Panc1 (cell line): ENCODE data around the gene STIP1. TPM values are rescaled to one million over a fixed set of nuclear protein-coding genes. Genes with fewer than 3 reads are reported as not detected.
"Not testable (repeated sequence)": the region's sequence is repeated elsewhere in the genome, so short reads cannot be mapped to it uniquely, and the experiment has no call there.

Experiments
- ATAC-seq: fragments of 200-7000 bp; cut with Tn5 transposase; 2 replicates; pipeline ENCODE4 v1.9.1; 2020; ENCODE audit warnings: mild to moderate bottlenecking, moderate library complexity
- BruUV-seq: library from RNA; stranded (reverse); fragments of 400-500 nt; replicated peaks from 2 replicates; lab custom pipeline; 2021; lab: Mats Ljungman, UMichigan
- CTCF ChIA-PET: fragments of 300-600 bp; sonication (Branson Sonifier 250); formaldehyde crosslinking; loops from one replicate; lab custom pipeline; 2022; ENCODE audit warnings: antibody characterized with exemption; lab: Charles Lee
- POLR2A ChIA-PET: fragments of 300-600 bp; sonication (Branson Sonifier 250); formaldehyde crosslinking; loops from one replicate; lab custom pipeline; 2022; ENCODE audit warnings: antibody characterized with exemption; lab: Charles Lee
- DNase-seq: peaks from one replicate; pipeline ENCODE4 v3.0.0-alpha.2; 2010; ENCODE audit warnings: low read depth, low spot score
- H3K27ac ChIP-seq: 2 replicates; pipeline ENCODE4 v1.5.1; 2011; ENCODE audit warnings: mild to moderate bottlenecking, low read length, inconsistent platforms
- H3K27me3 ChIP-seq: fragments of 200-500 bp; sonication (Bioruptor generic); 2 replicates; pipeline ENCODE4 v1.6.0; 2014; ENCODE audit warnings: low read length, inconsistent platforms; ENCODE audit not compliant: control insufficient read depth, insufficient read depth
- H3K36me3 ChIP-seq: fragments of 200-500 bp; sonication (Bioruptor generic); 2 replicates; pipeline ENCODE4 v1.5.1; 2014; ENCODE audit warnings: inconsistent platforms, mild to moderate bottlenecking, low read length, moderate library complexity; ENCODE audit not compliant: control insufficient read depth, insufficient read depth
- H3K4me1 ChIP-seq: 2 replicates; pipeline ENCODE4 v1.5.1; 2011; ENCODE audit warnings: inconsistent platforms, mild to moderate bottlenecking, low read length, moderate library complexity; ENCODE audit not compliant: control insufficient read depth, insufficient read depth
- H3K4me3 ChIP-seq, 2 experiments: 2 replicates each; pipeline ENCODE4 v1.5.1; 2011 to 2012; ENCODE audit warnings: low read depth in 2 of 2, low read length in 2 of 2, mild to moderate bottlenecking in 2 of 2, inconsistent platforms in 1 of 2, moderate library complexity in 1 of 2
- H3K9me3 ChIP-seq: fragments of 200-500 bp; sonication (Bioruptor generic); 2 replicates; pipeline ENCODE4 v1.5.1; 2014; ENCODE audit warnings: low read depth, mild to moderate bottlenecking, inconsistent platforms, low read length, moderate library complexity; ENCODE audit not compliant: control insufficient read depth, insufficient read depth
- CTCF ChIP-seq: fragments of 450-650 bp; IDR thresholded peaks from 2 replicates; pipeline ENCODE4 v1.5.1; 2017; ENCODE audit warnings: mild to moderate bottlenecking
- POLR2AphosphoS5 ChIP-seq: IDR thresholded peaks from 2 replicates; pipeline ENCODE4 v1.6.1; 2012; ENCODE audit warnings: mild to moderate bottlenecking, low read depth, low read length, moderate library complexity
- SIN3A ChIP-seq: IDR thresholded peaks from 2 replicates; pipeline ENCODE4 v1.6.1; 2012; ENCODE audit warnings: low read depth, mild to moderate bottlenecking, low read length, moderate library complexity, borderline replicate concordance; ENCODE audit not compliant: insufficient read depth
- TCF7L2 ChIP-seq: IDR thresholded peaks from 2 replicates; pipeline ENCODE4 v1.6.1; 2011; ENCODE audit warnings: mild to moderate bottlenecking, low read depth, low read length, inconsistent platforms
- in situ Hi-C: cut with HindIII; loops from 2 replicates; pipeline ENCODE4 v1.10.0; 2016; ENCODE audit warnings: low sequenced_read_pairs, low pct_unique_long_range_greater_than_20kb
- intact Hi-C: fragments of 100-400 bp; cut with micrococcal nuclease; formaldehyde crosslinking; loops from one replicate; pipeline ENCODE4 v1.10.0; 2022; ENCODE audit not compliant: unreplicated experiment
- total RNA-seq: library from RNA; stranded (reverse); gene quantifications from one replicate; pipeline ENCODE4 v1.2.1, GENCODE V29; 2021; ENCODE audit not compliant: unreplicated experiment
- TF ChIP-seq, protein P1 (sequence below), 2 experiments: IDR thresholded peaks; 2 replicates each; pipeline ENCODE4 v1.6.1; 2011 to 2012; ENCODE audit warnings: low read depth in 2 of 2, control low read depth in 1 of 2, low read length in 1 of 2, mild to moderate bottlenecking in 1 of 2, moderate library complexity in 1 of 2; ENCODE audit not compliant: insufficient read depth in 1 of 2

STIP1 gene
- total RNA-seq, 1 experiment from 2014 or later = 344 TPM

GRCh38 chr11:64157631-64158394, 28.2 kb upstream of the STIP1 start:
- POLR2A ChIA-PET = no interaction called here
- CTCF ChIA-PET = no interaction called here
- no peak for DNase-seq
- Histone ChIP-seq H3K9me3 (no peaks in the 10 kb centered on the region), H3K27me3 (no peaks in the 10 kb centered on the region), H3K4me3 (no peak overlapping the region), H3K4me1 (peaks cover 5% of the 10 kb centered on the region; the same call in 1 of the 2 replicates), H3K36me3 (no peaks in the 10 kb centered on the region), H3K27ac (no peak overlapping the region)
- no peak for ATAC-seq
- in situ Hi-C loops (no loop called here), intact Hi-C loops (loop anchor here (10.0 kb wide), 1 partner anchor 323 kb away; the partner anchor contains the start of gene MARK2)
- BruUV-seq = no TSS peak
- TF ChIP-seq SIN3A (no peak), POLR2AphosphoS5 (no peak), CTCF (no peak), TCF7L2 (no peak)
- TF ChIP-seq, protein P1, sequence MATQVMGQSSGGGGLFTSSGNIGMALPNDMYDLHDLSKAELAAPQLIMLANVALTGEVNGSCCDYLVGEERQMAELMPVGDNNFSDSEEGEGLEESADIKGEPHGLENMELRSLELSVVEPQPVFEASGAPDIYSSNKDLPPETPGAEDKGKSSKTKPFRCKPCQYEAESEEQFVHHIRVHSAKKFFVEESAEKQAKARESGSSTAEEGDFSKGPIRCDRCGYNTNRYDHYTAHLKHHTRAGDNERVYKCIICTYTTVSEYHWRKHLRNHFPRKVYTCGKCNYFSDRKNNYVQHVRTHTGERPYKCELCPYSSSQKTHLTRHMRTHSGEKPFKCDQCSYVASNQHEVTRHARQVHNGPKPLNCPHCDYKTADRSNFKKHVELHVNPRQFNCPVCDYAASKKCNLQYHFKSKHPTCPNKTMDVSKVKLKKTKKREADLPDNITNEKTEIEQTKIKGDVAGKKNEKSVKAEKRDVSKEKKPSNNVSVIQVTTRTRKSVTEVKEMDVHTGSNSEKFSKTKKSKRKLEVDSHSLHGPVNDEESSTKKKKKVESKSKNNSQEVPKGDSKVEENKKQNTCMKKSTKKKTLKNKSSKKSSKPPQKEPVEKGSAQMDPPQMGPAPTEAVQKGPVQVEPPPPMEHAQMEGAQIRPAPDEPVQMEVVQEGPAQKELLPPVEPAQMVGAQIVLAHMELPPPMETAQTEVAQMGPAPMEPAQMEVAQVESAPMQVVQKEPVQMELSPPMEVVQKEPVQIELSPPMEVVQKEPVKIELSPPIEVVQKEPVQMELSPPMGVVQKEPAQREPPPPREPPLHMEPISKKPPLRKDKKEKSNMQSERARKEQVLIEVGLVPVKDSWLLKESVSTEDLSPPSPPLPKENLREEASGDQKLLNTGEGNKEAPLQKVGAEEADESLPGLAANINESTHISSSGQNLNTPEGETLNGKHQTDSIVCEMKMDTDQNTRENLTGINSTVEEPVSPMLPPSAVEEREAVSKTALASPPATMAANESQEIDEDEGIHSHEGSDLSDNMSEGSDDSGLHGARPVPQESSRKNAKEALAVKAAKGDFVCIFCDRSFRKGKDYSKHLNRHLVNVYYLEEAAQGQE (IDR thresholded peaks at IDR 0.05; ENCODE audit: insufficient read depth in 1 of 2, low read depth in 2 of 2, low read length in 1 of 2) = no peak

GRCh38 chr11:64161037-64161436, 24.9 kb upstream of the STIP1 start:
- Histone ChIP-seq H3K4me1 (peaks cover 11% of the 10 kb centered on the region), H3K4me3 (no peak overlapping the region), H3K36me3 (no peaks in the 10 kb centered on the region), H3K9me3 (no peaks in the 10 kb centered on the region), H3K27me3 (no peaks in the 10 kb centered on the region), H3K27ac (no peak overlapping the region)
- BruUV-seq = no TSS peak
- CTCF ChIA-PET = no interaction called here
- in situ Hi-C loops (no loop called here), intact Hi-C loops (no loop called here)
- POLR2A ChIA-PET = no interaction called here
- TF ChIP-seq, protein P1 (IDR thresholded peaks at IDR 0.05; ENCODE audit: insufficient read depth in 1 of 2, low read depth in 2 of 2, low read length in 1 of 2) = no peak
- TF ChIP-seq TCF7L2 (no peak), CTCF (no peak), POLR2AphosphoS5 (no peak), SIN3A (no peak)
- no peak for ATAC-seq
- no peak for DNase-seq

DNA sequence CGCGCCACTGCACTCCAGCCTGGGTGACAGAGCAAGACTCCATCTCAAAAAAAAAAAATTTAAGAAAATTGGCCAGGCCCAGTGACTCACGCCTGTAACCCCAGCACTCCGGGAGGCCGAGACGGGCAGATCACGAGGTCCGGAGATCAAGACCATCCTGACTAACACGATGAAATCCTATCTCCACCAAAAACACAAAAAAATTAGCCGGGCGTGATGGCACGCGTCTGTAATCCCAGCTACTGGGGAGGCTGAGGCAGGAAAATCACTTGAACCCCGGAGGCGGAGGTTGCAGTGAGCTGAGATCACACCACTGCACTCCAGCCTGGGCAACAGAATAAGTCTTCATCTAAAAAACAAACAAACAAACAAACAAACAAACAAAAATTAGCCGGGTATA, 23.2 kb upstream of the STIP1 start:
- H3K27me3 ChIP-seq, ATAC-seq, in situ Hi-C loops, BruUV-seq, H3K4me3 ChIP-seq, intact Hi-C loops, DNase-seq, H3K9me3 ChIP-seq, H3K36me3 ChIP-seq, H3K27ac ChIP-seq: not testable (repeated sequence)
- peaks cover 11% of the 10 kb centered on the region for H3K4me1 ChIP-seq
- ChIA-PET CTCF (interaction anchor here (1.1 kb wide), 1 partner anchor 22 kb away, joined by 3 read pairs; no protein-coding TSS in a partner anchor), POLR2A (interaction anchor here (0.7 kb wide), 1 partner anchor 64 kb away, joined by 5 read pairs; the partner anchor contains the start of gene NUDT22)
